GM20000 (cell line): ENCODE results near the gene NEK2.
"Not testable (repeated sequence)": the region's sequence is repeated elsewhere in the genome, so short reads cannot be mapped to it uniquely, and the experiment has no call there.

Experiments
- DNase-seq: peaks from one replicate; pipeline ENCODE4 v3.0.0; 2012; ENCODE audit warnings: low spot score
- TF ChIP-seq, protein P1 (sequence below): IDR thresholded peaks from 2 replicates; pipeline ENCODE4 v1.5.1; 2012; ENCODE audit warnings: mild to moderate bottlenecking, control low read depth; ENCODE audit errors: extremely low read depth, missing control alignments

Gene NEK2

DNA sequence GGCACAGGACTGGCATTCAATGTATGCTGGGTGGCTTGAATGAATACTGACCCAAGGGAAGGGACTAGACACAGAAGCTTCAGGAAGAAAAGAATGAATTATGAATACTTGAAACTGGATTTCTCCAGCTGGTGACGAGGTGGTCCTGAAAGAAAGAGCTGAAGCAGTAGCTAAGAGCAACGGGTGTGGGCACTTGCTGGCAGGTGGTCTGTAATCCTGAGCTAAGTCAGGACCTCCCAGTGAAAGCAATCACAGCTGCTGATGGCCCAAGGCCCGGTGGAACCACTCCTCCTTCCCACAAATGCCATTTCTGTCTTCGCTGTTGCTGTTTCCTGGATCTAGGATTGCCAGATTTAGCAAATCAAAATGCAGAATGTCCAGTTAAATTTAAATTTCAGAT, 47.0 kb downstream of the NEK2 start:
- no peak for DNase-seq
- TF ChIP-seq, protein P1, sequence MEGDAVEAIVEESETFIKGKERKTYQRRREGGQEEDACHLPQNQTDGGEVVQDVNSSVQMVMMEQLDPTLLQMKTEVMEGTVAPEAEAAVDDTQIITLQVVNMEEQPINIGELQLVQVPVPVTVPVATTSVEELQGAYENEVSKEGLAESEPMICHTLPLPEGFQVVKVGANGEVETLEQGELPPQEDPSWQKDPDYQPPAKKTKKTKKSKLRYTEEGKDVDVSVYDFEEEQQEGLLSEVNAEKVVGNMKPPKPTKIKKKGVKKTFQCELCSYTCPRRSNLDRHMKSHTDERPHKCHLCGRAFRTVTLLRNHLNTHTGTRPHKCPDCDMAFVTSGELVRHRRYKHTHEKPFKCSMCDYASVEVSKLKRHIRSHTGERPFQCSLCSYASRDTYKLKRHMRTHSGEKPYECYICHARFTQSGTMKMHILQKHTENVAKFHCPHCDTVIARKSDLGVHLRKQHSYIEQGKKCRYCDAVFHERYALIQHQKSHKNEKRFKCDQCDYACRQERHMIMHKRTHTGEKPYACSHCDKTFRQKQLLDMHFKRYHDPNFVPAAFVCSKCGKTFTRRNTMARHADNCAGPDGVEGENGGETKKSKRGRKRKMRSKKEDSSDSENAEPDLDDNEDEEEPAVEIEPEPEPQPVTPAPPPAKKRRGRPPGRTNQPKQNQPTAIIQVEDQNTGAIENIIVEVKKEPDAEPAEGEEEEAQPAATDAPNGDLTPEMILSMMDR = no peak

DNA sequence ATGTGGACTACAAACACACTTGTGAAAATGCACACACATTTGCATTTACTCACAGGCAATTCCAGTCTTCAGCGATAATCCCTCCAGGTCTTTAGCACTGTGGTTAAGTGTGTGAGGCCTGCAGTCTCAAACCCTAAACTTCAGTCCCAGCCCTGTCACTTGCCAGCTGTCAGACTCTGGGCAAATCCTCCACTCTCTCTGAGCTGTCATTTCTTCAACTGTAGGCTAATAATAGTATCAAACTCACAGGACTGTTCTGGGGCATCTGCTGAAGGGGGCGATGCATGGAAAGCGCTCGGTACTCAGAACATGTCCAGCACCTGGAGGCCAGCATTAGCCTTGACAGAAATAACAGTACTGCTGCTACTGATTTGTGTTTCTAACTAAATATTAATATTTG, 48.2 kb downstream of the NEK2 start:
- no peak for DNase-seq
- TF ChIP-seq, protein P1 = no peak

DNA sequence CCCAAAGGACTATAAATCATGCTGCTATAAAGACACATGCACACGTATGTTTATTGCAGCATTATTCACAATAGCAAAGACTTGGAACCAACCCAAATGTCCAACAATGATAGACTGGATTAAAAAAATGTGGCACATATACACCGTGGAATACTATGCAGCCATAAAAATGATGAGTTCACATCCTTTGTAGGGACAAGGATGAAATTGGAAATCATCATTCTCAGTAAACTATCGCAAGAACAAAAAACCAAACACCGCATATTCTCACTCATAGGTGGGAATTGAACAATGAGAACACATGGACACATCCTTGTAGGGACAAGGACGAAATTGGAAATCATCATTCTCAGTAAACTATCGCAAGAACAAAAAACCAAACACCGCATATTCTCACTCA, 49.6 kb downstream of the NEK2 start:
- not testable (repeated sequence) for DNase-seq

DNA sequence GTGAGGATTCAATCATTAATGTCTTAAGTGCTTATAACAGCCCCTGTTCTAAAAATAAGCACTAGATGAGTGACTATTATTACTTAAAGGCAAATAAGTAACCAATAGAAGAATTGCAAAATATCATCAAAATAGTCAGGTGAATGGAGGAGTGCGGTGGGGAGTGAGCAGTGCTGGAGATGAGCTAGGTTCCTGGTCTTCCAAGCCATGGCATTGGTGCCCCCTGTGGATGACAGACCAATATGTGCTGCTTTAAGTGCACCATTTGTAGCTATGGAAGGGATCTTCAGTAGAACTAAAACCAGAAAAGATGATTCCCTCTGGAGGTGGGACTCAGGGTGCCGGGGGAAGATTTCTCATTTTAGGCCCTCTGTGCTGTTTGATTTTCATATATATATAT, 50.4 kb downstream of the NEK2 start:
- DNase-seq = no peak

DNA sequence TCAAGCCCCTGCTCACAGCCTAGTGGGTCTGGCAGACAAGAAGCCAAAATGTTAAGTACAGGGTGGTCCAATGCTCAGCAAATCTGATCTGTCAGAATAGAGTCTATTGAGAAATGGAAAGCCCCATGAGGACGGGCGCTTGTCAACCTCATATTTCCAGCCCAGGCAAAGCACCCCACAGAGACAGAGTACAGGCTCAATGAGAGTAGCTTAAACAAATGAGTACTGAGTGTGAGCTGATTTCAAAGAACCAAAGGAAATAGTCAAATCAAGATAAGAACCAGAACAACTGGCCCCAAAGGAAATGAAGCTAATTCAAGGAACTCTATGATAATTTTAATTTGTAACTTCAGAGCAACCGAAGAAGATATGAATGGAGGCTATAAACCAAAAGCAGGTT, 51.9 kb downstream of the NEK2 start:
- TF ChIP-seq, protein P1 = no peak
- no peak for DNase-seq

More for the DNA sequence above, 50.4 kb downstream of the NEK2 start:
- TF ChIP-seq, protein P1 = no peak

DNA sequence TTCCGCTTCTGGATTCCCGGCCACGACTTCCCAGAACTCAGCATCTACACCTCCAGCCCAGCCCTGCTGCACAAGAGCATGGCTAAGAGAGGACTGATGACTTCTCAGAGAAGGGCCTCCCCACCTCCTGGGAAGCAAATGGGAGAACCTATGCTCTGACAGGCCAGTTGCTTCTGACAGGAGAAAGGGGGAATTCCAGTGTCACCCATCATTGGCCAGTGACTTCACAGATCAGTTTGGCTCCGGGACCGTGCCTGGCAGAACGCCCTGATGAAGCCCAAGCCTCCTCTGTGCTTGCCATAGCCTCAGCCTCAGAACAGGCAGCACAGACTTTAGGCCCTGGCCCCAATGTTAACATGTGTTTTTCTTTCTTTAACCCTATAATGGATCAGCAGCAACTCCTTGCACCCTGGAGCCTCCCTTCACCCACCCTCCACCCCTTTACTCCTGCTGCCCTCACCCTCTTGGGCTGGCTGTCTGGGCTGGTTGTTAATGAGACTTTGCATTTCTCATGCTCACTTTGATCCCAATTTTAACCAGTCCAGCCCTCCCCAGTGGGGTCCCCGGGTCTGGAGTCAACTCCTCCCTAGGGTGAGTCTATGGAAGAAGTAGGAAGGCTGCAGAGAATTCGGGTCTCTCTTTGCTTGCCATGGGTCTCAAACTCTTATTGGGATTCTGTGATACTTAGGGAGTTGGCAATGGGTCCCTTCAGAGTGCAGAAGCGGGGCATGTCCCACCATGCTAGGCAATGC, 53.8 kb downstream of the NEK2 start:
- DNase-seq = no peak
- TF ChIP-seq, protein P1 = no peak

DNA sequence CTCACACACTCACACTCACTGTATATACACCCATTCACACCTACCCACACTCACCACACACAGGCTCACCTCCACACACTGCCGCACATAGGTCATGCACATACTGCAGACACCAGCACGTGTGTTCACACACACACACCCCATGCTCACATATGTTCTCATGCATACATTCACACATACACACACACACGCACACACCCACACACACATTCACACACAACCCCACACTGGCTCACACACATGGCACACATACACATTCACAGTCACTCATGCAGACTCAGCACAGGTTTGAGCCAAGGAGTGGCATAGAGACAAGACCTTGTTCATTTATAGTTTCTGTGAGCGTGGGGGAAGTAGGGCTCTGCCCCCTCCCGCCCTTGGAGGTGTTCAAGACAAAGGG, 55.3 kb downstream of the NEK2 start:
- no peak for DNase-seq
- TF ChIP-seq, protein P1 = no peak
